Measurements from ENCODE around the gene SLC2A9. TPM values are rescaled to one million over a fixed set of nuclear protein-coding genes. Genes with fewer than 3 reads are reported as not detected.

SLC2A9 gene
- total and polyA plus RNA-seq, 2 of the 8 experiments (the other 6 are each of a cell fraction or from before 2014, with no cell fraction given) = 0.20 to 0.26 TPM

GRCh38 chr4:10051517-10052135 lies 30.3 kb upstream of the SLC2A9 start (continued):
- TF ChIP-seq CHD7 (IDR thresholded peaks at IDR 0.05; ENCODE audit: insufficient replicate concordance, low read length) (no peak), ASH2L (IDR thresholded peaks at IDR 0.05; ENCODE audit: low read length) (no peak), FOSL1 (IDR thresholded peaks at IDR 0.05; ENCODE audit: insufficient read depth, low read depth, low read length) (no peak)
